Measurements from ENCODE around the gene SGO2.

Gene SGO2, protein sequence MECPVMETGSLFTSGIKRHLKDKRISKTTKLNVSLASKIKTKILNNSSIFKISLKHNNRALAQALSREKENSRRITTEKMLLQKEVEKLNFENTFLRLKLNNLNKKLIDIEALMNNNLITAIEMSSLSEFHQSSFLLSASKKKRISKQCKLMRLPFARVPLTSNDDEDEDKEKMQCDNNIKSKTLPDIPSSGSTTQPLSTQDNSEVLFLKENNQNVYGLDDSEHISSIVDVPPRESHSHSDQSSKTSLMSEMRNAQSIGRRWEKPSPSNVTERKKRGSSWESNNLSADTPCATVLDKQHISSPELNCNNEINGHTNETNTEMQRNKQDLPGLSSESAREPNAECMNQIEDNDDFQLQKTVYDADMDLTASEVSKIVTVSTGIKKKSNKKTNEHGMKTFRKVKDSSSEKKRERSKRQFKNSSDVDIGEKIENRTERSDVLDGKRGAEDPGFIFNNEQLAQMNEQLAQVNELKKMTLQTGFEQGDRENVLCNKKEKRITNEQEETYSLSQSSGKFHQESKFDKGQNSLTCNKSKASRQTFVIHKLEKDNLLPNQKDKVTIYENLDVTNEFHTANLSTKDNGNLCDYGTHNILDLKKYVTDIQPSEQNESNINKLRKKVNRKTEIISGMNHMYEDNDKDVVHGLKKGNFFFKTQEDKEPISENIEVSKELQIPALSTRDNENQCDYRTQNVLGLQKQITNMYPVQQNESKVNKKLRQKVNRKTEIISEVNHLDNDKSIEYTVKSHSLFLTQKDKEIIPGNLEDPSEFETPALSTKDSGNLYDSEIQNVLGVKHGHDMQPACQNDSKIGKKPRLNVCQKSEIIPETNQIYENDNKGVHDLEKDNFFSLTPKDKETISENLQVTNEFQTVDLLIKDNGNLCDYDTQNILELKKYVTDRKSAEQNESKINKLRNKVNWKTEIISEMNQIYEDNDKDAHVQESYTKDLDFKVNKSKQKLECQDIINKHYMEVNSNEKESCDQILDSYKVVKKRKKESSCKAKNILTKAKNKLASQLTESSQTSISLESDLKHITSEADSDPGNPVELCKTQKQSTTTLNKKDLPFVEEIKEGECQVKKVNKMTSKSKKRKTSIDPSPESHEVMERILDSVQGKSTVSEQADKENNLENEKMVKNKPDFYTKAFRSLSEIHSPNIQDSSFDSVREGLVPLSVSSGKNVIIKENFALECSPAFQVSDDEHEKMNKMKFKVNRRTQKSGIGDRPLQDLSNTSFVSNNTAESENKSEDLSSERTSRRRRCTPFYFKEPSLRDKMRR

DNA sequence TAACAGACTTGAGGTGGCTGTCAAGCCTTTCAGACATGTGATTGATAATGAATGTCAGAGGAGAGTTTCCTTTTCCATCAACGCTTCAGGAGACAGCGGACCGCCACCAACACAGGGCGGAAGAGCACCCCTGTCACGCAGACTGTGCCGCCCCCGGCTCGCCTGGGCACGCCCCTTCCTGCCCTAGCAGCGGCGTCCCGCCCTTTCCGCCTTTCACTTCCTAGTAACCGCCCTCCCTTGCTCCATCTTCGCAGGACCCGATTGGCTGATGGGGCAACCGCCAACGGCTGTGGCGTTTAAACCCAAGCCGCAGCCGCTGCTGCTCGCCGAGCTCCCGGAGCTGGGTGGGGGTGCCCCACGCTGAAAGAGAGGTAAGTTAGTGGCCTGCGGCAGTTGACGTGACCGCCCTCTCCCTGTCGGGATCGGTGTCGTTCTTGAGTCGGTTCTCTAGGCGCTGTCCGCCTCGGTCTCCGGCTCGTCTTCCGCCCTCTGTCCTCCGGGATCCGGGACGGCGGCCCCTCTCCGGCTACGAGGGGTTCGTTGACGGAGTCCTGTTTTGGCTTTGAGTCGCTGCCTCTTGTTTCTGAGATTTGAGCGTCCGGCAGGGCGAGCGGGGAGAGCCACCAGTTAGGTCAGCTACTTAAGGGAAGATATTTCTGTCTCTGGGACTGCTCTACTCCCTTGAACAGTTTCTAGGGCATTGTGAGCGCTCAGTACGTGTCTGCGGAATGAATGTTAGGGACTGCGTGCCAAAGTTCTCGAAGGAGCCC is at the start of gene SGO2:
TSS of gene SGO2 (plus strand) at position 326 of the 770 bp plus-strand sequence. CDS start 6,769 bp downstream, outside the sequence.
- DNase-seq, result peak; percentile 95

DNA sequence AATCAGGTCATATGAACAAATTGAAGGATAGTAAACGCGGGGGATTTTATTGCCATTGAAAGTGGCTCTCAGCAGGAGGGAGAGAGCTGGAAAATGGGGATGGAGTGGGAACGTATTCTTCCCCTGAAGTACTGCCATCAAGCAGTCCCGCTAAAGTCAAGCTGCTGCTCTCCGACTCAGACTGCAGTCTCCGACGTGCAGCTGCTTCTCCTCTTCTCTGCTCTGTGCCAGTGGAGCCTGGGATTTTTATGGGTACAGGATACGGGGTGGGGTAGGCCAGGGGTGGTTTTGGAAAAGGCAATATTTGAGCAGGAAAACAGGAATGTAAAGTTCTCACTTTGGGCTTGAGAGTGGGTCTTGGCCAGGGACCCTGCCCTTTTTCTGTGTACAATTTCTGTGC is 49.2 kb upstream of the SGO2 start:
- no peak for DNase-seq

DNA sequence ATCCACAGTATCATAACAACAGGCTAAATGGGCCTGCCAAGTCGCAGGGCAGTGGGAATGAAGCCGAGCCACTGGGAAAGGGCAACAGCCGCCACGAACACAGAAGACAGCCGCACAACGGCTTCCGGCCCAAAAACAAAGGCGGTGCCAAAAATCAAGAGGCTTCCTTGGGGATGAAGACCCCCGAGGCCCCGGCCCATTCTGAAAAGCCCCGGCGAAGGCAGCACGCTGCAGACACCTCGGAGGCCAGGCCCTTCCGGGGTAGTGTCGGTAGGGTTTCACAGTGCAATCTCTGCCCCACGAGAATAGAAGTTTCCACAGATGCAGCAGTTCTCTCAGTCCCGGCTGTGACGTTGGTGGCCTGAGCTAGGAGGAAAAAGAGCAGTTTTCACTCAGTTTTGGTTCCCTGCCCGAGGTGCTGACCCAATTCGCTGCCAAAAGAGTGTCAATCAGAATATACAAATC is 48.3 kb upstream of the SGO2 start:
- DNase-seq, result no peak

DNA sequence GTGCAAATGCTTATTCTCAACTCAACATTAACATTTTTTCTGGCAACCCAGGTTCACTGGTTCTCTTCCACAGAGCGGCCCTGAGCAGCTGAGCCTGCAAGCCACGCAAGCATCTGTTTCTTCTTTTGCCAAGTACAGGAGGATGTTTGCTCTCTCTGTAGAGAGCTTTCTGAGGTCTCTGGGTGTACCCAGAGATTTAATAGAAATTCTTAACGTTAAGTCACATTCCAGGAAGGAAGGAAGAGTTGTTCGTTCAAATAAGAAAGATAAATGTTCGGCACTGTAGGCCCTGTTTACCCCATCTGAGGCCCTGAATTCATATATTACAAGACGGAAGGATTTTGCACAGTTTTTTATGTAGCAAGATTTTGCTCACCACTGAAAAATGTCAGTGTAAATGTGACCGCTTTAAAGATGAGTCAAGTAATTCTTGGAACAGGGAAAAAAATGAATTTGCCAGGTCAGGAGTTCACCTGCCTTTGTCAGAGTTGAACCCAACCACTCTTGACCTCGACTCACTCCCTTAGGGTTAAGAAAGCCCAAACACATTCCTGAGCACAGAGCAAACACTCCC is 46.2 kb upstream of the SGO2 start:
- no peak for DNase-seq

DNA sequence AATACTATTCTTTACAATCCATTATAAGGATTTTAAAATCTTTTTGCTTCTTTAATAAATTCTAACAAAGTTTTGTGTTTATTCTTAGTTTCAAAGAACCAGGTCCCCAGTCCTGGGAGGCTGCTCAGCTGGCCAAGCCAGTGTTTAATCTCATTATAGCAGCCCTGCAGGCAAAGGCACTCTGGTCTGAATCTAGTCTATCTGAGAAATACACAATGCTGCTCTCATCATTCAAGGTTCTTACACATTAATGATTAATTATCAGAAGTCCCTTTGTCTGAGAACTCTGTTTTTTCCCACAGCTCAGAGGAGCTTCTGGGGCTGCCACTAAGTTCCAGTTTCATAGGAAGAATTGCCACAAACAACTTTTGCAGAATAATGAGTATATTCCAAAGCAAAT is 43.8 kb upstream of the SGO2 start:
- no peak for DNase-seq

DNA sequence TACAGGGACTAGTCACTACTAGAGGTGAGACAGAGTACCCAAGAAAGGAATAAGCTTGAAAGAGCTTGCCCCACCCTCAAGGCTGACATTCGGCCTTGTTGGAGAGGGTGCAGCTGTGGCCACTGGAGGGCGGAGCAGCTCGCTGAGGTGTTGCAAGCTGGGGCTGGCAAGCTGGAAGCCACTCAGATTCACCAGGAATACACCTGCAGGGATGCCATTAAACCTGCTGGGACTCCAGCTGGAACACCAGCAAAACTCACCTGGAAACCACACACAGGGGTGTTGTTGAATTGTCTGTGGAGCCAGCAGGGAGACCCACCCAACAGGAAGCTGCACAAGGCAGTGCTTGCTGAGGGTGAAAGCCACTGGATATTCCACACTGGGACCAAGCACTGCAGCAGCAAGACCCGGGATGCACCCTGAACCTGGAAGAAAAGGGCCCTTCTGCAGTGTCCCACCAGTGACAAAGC is 42.2 kb upstream of the SGO2 start:
- DNase-seq, result no peak

DNA sequence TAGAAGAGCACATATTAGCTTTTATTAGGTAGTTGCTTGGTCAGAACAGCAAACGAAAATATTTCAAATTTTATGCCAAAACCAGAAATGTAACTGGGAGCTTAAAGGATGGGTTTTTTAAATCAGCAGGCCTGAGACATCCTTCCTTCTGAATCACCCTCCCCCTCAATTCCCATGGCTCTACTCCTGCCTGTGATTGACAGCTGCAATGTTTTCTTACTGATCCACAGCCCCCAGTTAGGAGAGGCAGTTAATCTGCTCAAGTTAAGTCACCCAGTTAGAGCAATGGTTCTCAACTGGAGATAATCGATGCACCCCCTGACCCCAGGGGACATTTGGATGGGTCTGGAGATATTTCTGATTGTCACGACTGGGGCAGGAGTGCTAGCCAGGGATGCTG is 41.1 kb upstream of the SGO2 start:
- DNase-seq, result no peak

DNA sequence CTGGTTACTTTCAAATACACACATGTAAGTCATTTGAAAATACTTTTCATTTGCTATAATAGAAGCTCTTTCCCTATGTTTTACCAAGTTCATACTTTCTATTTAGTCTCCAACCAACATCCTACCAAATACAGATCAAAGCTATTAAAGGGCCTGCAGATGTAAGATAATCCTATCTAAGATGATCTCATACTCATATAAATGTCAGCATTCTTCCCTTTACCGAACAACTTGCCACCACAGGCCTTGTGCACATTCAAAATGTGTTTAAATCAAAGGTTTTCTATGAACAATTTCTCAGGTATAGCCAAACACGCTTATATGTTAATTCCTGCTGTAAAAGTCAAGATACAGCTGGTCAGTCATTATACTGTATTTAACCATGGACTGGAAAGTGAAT is 39.5 kb upstream of the SGO2 start:
- DNase-seq, result no peak

DNA sequence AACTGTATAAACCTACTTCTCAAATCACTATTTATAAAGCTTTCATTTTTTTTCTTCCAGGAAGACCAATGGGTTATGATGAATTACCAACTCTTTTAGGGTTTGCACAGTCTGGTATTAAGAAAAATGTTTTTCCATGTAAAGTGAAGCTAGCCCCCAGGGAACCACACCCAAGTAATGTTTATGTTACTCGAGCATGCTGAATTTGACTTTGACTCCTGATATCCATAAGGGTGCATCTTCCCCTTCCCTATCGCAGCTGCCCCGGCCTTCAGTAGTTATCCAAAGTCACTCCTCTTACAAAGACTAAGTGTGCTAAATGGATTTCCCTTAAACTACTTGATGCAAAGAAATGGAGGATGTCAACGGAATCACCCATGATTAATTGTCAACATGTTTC is 37.8 kb upstream of the SGO2 start:
- no peak for DNase-seq

DNA sequence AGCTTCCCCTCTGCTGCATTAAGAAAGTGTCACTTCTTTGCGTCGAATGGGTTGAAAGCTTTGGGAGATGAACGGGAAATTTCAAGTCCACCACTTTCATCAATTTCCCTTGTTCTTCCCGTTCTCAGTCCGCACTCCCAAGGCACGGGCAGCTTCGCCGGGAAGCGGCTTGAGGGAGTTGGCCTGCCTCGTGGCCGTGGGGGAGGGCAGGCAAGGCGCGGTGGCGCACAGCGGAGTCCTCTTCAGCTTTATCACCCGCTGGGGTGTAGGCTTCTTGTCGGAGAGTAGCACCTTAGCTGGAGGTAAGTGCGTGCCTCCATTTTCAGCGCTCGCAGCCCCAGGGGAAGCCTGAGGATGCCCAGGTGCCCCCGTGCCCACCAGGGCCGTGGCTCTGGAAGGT is 36.0 kb upstream of the SGO2 start:
- DNase-seq, result no peak

DNA sequence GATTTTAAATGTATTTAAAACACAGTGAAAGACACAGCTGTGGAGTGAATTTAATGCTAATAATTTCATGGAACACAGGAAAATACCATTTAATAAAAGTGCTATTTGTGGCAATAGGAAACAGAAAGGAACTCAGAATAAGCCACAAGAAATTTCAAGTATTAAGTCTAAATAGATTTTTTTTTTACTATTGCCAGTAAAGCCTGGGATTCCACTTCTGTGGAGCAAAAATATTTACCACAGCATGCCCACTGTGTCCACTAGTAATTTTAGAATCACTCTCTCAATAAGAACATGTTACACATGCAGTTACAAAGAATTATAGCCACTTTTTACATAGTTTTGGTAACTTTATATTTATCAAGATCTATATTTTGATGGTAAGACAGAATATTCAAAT is 33.4 kb upstream of the SGO2 start:
- no peak for DNase-seq

DNA sequence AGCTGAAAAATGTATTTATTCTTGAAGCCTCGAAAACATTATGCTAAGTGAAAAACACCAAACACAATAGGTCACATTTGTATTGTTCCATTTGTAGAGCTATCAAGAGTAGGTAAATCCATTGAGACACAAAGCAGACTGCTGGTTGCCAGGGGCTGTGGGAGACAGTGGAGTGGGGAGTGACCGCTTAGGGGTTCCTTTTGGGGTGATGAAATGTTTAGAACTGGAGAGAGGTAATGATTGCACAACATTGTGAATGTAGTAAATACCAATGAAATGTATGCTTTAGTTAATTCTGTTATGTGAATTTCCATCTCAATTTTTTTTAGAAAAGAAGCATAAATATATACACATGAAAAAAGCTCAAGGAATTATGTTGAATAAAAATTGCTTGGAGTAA is 32.0 kb upstream of the SGO2 start:
- no peak for DNase-seq

DNA sequence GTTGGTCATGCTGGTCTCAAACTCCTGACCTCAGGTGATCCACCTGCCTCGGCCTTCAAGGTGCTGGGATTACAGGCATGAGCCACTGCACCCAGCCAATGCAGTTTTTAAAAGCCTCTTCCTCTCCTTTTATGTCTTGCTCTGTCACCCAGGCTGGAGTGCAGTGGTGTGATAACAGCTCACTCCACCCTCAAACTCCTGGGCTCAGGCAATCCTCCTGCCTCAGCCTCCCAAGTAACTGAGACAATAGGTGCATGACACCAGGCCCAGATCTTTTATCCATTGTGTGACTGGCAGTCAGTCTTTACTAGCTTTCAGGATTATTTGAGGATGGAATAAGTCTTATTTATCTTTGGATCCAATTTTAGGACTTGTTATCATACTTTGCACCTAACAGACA is 29.3 kb upstream of the SGO2 start:
- no peak for DNase-seq

DNA sequence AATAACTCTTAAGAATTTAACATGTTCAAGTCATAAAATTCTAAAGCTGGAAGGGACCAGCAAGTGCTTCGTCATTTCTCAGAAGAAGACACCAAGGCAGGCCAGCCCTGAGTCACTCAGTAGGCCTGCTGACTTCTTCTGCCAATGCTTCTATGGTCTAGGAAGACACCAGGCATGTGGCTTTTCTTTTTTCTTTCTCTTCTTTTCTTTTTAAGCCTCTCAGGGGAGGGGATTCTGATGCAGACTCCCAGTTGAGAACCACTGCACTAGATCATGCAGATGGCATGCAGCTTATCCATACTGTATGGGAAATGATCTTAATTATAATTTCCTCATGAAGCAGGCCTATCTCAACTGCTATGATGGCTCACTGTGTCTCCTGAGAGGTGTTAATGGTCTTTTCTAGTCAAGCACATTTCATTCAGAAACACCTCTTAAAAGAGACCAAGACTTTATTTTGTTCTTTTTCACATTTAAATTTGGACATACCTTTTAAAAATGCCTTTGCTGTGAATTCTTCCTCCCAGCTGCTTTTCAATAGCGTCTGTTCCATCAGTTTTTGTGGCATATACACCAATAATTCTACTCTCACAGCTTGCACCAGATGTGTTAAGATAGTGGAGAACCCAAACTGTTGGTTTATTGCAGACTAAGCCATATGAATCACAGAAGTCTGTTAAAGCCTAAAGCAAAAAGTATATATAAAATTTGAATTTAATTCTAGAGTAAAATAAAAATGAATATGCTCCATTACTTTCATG is 27.4 kb upstream of the SGO2 start:
- no peak for DNase-seq

DNA sequence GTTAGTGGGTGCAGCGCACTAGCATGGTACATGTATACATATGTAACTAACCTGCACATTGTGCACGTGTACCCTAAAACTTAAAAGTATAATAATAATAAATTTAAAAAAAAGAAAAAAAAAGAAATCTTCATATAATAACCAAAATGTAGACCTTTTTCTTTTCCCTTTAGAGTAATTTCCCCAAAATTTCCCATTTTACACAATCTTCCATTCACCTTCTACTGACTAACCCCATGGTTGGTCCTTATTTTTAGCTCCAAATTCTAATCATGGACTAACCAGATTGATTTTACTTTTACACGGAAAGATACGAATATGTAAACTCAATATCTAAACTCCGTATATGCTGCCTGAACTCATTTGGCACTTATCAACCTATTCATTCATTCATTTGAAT is 23.8 kb upstream of the SGO2 start:
- no peak for DNase-seq

DNA sequence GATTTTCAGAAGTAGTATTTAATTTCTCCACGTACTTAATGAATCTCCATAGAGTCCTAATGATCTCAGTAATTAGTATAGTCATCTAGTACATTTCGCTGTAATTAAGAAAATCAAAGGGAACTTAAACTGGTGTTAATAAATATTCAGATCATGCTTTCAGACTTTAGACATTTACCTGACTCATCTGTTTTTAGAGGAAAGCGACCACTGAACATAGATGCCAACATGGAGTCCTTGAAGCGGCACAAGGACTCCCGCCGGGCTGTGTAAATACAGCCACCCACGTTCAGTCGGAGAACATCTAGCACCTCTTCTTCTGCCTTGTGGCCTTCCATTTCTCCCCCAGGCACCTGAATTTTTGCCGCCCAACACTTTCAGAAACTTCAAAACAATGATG is 19.3 kb upstream of the SGO2 start:
- DNase-seq, result no peak

DNA sequence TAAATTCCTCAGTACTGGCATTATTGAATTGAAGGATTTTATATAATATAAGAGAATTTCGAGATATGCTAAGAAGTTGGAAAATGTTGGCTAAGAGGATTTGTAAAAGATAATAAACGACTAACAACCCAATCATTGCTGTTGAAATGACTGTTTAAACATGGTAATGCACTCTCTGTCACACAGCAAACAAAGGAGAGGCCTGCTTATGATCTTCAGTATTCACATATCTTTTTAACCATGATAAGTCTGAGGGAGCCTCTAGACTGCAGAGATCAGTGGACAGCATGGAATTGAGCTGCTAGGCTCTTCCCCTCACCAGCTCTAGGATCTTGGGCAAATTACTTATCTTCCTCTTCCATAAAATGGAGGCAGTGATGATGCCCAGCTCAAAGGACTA is 18.8 kb upstream of the SGO2 start:
- DNase-seq, result no peak

DNA sequence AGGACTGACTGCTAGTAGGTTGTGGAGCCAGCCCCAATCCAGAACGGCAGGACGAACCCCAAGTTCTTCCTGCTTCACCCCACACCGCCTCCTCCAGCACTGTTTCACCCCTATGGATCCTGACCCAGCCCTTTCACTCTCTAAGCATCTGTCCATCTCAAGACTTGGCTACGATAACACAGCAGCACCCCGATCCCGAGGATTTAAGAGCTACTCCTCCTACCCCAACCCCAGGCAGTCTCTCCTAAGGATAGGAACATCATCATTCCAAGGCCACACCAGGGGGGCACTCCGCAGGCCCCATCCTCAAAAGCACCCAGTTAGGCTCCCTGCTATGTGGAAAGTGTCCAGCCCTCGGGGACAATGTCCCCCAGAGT is 16.8 kb upstream of the SGO2 start:
- peak; percentile 2 for DNase-seq

DNA sequence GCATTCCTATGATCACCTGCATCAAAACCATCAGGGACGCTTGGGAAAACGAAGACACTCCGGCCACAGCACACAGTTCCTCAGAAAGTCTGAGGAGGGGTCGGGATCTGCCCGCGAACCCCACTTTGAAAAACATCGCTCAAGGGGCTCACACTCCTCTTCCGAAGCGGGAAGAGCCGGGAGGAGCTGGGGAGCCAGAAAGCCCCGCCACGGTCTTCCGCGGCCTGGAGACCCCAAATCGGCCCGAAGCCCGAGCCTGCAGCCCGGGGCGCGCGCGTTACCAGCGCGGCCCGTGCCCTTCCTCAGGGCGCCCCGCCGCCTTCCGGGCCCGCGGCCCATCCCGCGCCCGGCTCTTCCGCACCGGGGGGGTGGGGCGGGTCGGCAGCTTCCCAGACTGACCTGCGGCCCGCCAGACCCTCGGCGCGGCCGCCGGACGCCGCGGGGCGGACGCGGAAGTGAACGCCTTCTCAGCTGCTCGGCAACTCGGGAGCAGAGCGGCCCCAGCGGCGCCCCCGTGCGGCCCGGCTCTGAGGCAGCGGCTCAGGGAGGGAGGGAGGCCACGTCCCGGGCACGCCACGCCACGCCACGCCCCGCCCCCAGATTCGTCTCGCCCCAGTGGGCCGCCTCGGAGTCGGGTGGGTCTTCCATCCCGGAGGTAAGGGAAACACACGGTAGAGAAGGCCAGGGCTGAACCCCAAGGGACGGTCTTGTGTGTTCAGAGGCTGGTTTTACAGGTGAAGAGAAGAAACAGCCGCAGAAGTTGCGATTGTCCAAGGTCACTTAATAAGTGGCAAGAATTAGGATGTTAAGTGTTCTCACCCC is 16.2 kb upstream of the SGO2 start, which contains the start of gene KCTD18:
TSS of gene KCTD18 (minus strand) at position 457 of the 822 bp plus-strand sequence. CDS start 3,052 bp downstream, outside the sequence.
- peak; percentile 58 for DNase-seq

DNA sequence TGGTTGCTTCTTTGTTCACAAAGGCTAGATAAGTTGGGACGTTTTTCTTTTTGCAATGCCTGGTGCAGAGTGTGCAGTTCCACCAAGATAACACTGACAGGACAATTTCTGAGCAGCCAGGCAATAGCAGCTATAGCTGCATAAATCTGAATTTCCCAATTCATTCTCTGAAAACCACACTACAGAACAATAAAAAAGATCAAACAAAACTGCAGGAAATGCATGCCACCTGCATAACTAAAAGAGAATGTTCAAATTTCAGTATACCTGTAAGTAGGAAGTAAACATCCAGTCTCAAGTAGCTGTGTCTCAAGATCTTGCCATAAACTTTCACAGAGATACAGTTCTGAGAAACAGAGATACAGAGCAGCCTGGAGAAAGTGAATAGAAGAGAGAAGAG is 10.9 kb upstream of the SGO2 start:
- no peak for DNase-seq
